HepG2 (cell line): ENCODE measurements around the gene RASSF9. TPM values are rescaled to one million over a fixed set of nuclear protein-coding genes. Genes with fewer than 3 reads are reported as not detected.

Source experiments
- ATAC-seq: fragments of 200-7000 bp; cut with Tn5 transposase; 3 replicates; pipeline ENCODE4 v1.9.1; 2020; ENCODE audit warnings: mild to moderate bottlenecking, moderate library complexity
- BruUV-seq: library from RNA; stranded (reverse); fragments of 400-500 nt; replicated peaks from 2 replicates; lab custom pipeline; 2021; lab: Mats Ljungman, UMichigan
- CTCF ChIA-PET: fragments of 300-600 bp; formaldehyde crosslinking; extraction: SDS; loops from one replicate; lab custom pipeline; 2021; ENCODE audit warnings: low total read pairs, inconsistent platforms, low intra/inter-chr PET ratio; lab: Yijun Ruan, JAX
- POLR2A ChIA-PET: fragments of 350-600 bp; sonication (Branson Sonifier 250); formaldehyde crosslinking; loops from one replicate; lab custom pipeline; 2020; ENCODE audit warnings: antibody characterized with exemption, inconsistent platforms; lab: Yijun Ruan, JAX
- DNase-seq: peaks from one replicate; pipeline ENCODE4 v3.0.0-alpha.2; 2015; ENCODE audit warnings: low spot score
- FAIRE-seq: peaks from 3 replicates; lab custom pipeline; 2011; peaks lifted over from hg19 to GRCh38; lab: Jason Lieb, UNC
- H2AFZ ChIP-seq: one replicate; pipeline ENCODE4 v1.6.1; 2011; ENCODE audit warnings: low read length, inconsistent platforms
- H3K27ac ChIP-seq: fragments of 300-600 bp; 3 replicates; pipeline ENCODE4 v1.8.0; 2011; ENCODE audit warnings: mixed run types, mild to moderate bottlenecking, mixed read lengths, low read length, inconsistent platforms; ENCODE audit not compliant: insufficient read depth; ENCODE audit errors: extremely low read length
- H3K27me3 ChIP-seq, 2 experiments: fragments of 200-600 bp in 1 of 2; 2 replicates in 1 of 2; 3 replicates in 1 of 2; pipeline versions ENCODE4 v1.6.0 to v1.8.0; 2011; ENCODE audit warnings: low read length in 2 of 2, mild to moderate bottlenecking in 2 of 2, moderate library complexity in 2 of 2, inconsistent platforms in 1 of 2; ENCODE audit not compliant: insufficient read depth in 2 of 2, control insufficient read depth in 1 of 2
- H3K36me3 ChIP-seq, 2 experiments: fragments of 200-600 bp in 1 of 2; replicated peaks in 1 of 2; 2 replicates in 1 of 2; 3 replicates in 1 of 2; pipeline versions ENCODE4 v1.5.1 to v1.8.0; 2011; ENCODE audit warnings: low read length in 2 of 2, inconsistent platforms in 1 of 2; ENCODE audit not compliant: insufficient read depth in 2 of 2, control insufficient read depth in 1 of 2
- H3K4me1 ChIP-seq: 2 replicates; pipeline ENCODE4 v1.5.1; 2012; ENCODE audit warnings: low read length, inconsistent platforms; ENCODE audit not compliant: insufficient read depth
- H3K4me2 ChIP-seq: 2 replicates; pipeline ENCODE4 v1.6.0; 2011; ENCODE audit warnings: low read depth, low read length, inconsistent platforms
- H3K4me3 ChIP-seq, 3 experiments: fragments of 200-600 bp in 1 of 3; sonication (generic), shearing (Covaris generic) in 1 of 3; replicated peaks in 1 of 3; 2 replicates each; pipeline ENCODE4 v1.5.1; 2011 to 2016; ENCODE audit warnings: low read length in 3 of 3, inconsistent platforms in 2 of 3, low read depth in 2 of 3, mild to moderate bottlenecking in 2 of 3, control low read depth in 1 of 3, mixed read lengths in 1 of 3; ENCODE audit not compliant: insufficient read depth in 1 of 3
- H3K79me2 ChIP-seq: one replicate; pipeline ENCODE4 v1.6.1; 2011; ENCODE audit warnings: low read length, inconsistent platforms; ENCODE audit not compliant: insufficient read depth
- H3K9ac ChIP-seq: 2 replicates; pipeline ENCODE4 v1.6.0; 2011; ENCODE audit warnings: mild to moderate bottlenecking, low read depth, low read length, inconsistent platforms; ENCODE audit not compliant: insufficient read depth
- H3K9me3 ChIP-seq: 2 replicates; pipeline ENCODE4 v1.5.1; 2012; ENCODE audit warnings: mild to moderate bottlenecking, low read length
- H4K20me1 ChIP-seq: 2 replicates; pipeline ENCODE4 v1.6.0; 2011; ENCODE audit warnings: inconsistent platforms, mild to moderate bottlenecking, low read length, moderate library complexity; ENCODE audit not compliant: insufficient read depth
- ATF2 ChIP-seq: sonication (generic); formaldehyde crosslinking; IDR thresholded peaks from 2 replicates; pipeline ENCODE4 v1.4.0; 2020; ENCODE audit warnings: missing genetic modification reagents
- ATF5 ChIP-seq: sonication (generic); formaldehyde crosslinking; IDR thresholded peaks from 2 replicates; pipeline ENCODE4 v1.4.0; 2020; ENCODE audit warnings: mild to moderate bottlenecking, low read depth, missing genetic modification reagents
- ATF7 ChIP-seq, 2 experiments: fragments of 450-650 bp in 1 of 2; sonication (generic) in 1 of 2; formaldehyde crosslinking in 1 of 2; IDR thresholded peaks; 2 replicates each; pipeline versions ENCODE4 v1.4.0 to v1.6.1; 2016 to 2020; ENCODE audit warnings: antibody characterized with exemption in 1 of 2, mild to moderate bottlenecking in 1 of 2, missing genetic modification reagents in 1 of 2
- MEF2D ChIP-seq: sonication (generic); formaldehyde crosslinking; IDR thresholded peaks from 2 replicates; pipeline ENCODE4 v1.5.1; 2020; ENCODE audit warnings: mild to moderate bottlenecking, missing genetic modification reagents
- MZF1 ChIP-seq: sonication (generic); formaldehyde crosslinking; IDR thresholded peaks from 2 replicates; pipeline ENCODE4 v1.8.1; 2023; ENCODE audit warnings: mild to moderate bottlenecking, missing genetic modification reagents, borderline replicate concordance
- SNAI1 ChIP-seq: sonication (generic); formaldehyde crosslinking; IDR thresholded peaks from 2 replicates; pipeline ENCODE4 v1.5.0; 2020; ENCODE audit warnings: mild to moderate bottlenecking, missing genetic modification reagents, borderline replicate concordance
- SPEN ChIP-seq: sonication (generic); formaldehyde crosslinking; IDR thresholded peaks from 2 replicates; pipeline ENCODE4 v1.5.1; 2020; ENCODE audit warnings: low read depth, mild to moderate bottlenecking, missing genetic modification reagents
- THAP8 ChIP-seq: sonication (generic); formaldehyde crosslinking; IDR thresholded peaks from 2 replicates; pipeline ENCODE4 v1.5.1; 2020; ENCODE audit warnings: missing genetic modification reagents, mild to moderate bottlenecking, borderline replicate concordance
- ZNF296 ChIP-seq: sonication (generic); formaldehyde crosslinking; conservative IDR thresholded peaks from 2 replicates; pipeline ENCODE4 v1.5.0; 2020; ENCODE audit warnings: mild to moderate bottlenecking, missing genetic modification reagents
- ZNF563 ChIP-seq: sonication (generic); formaldehyde crosslinking; IDR thresholded peaks from 2 replicates; pipeline ENCODE4 v1.8.0; 2022; ENCODE audit warnings: mild to moderate bottlenecking, moderate library complexity, missing genetic modification reagents
- ZNF652 ChIP-seq: IDR thresholded peaks from 2 replicates; pipeline ENCODE4 v1.6.1; 2016; ENCODE audit warnings: low read depth, borderline replicate concordance
- ZNF766 ChIP-seq: sonication (generic); formaldehyde crosslinking; IDR thresholded peaks from 2 replicates; pipeline ENCODE4 v1.5.0; 2020; ENCODE audit warnings: missing genetic modification reagents, borderline replicate concordance
- ZUFSP ChIP-seq: sonication (generic); formaldehyde crosslinking; IDR thresholded peaks from 2 replicates; pipeline ENCODE4 v1.9.0; 2021; ENCODE audit warnings: missing genetic modification reagents, mild to moderate bottlenecking, borderline replicate concordance
- WGBS: methylation state at CpG from one replicate; pipeline ENCODE4 v1.1.6; 2017; ENCODE audit warnings: low lambda C conversion rate; 5-methylcytosine and 5-hydroxymethylcytosine counted together
- in situ Hi-C: cut with HindIII; loops from 2 replicates; pipeline ENCODE4 v1.10.0; 2017; ENCODE audit warnings: low pct_unique_long_range_greater_than_20kb; ENCODE audit not compliant: extremely low pct_ligation_motif_present
- intact Hi-C: fragments of 100-400 bp; cut with micrococcal nuclease; formaldehyde crosslinking; loops from one replicate; pipeline ENCODE4 v1.10.0; 2022; ENCODE audit not compliant: unreplicated experiment
- polyA plus RNA-seq, 8 experiments: library from polyadenylated mRNA; depleted of rRNA in 3 of 8; stranded (reverse) in 7 of 8; unstranded in 1 of 8; fragments of >200 nt; fragmentation: Illumina TruSeq in 4 of 8; extraction: Trizol in 4 of 8; gene quantifications; 2 replicates each; pipeline versions ENCODE4 v1.2.1 to v1.2.3, GENCODE V29; 2011 to 2016; ENCODE audit warnings: low read depth in 4 of 8, missing spikeins in 1 of 8, mixed read lengths in 1 of 8; ENCODE audit not compliant: insufficient read depth in 1 of 8
- total RNA-seq, 5 experiments: library from RNA; depleted of rRNA; stranded (reverse); fragments of >200 nt; fragmentation: Illumina TruSeq; extraction: Trizol; gene quantifications; 2 replicates each; pipeline ENCODE4 v1.2.3, GENCODE V29; 2016; ENCODE audit warnings: low read depth in 1 of 5

RASSF9 gene
- total and polyA plus RNA-seq, 2 of the 13 experiments (the other 11 are each of a cell fraction or from before 2014, with no cell fraction given) = not detected

- no peak for TF ChIP-seq MZF1 (CRISPR knock-in tag)
- TF ChIP-seq, all 625 proteins: peak for 0
These were observed 6.8 kb downstream of the RASSF9 start (continued) for GRCh38 chr12:85829391-85829790.

GRCh38 chr12:85828576-85828975, 7.6 kb downstream of the RASSF9 start:
- CTCF ChIA-PET = no interaction called here

GRCh38 chr12:85825746-85826145, 10.5 kb downstream of the RASSF9 start:
- POLR2A ChIA-PET = no interaction called here
- no peak overlapping the region for H3K9ac ChIP-seq
- H3K36me3 ChIP-seq = no peaks in the 10 kb centered on the region
- no peak overlapping the region for H3K4me2 ChIP-seq
- ATAC-seq = no peak
- H3K27me3 ChIP-seq = no peaks in the 10 kb centered on the region
- no peak for TF ChIP-seq SNAI1
- TF ChIP-seq THAP8 = no peak
- no peak for TF ChIP-seq ZNF766 (CRISPR knock-in tag)
- no peak for TF ChIP-seq ATF2 (CRISPR knock-in tag)
- no peak for TF ChIP-seq ZNF652 (CRISPR knock-in tag)
- TF ChIP-seq ATF7 (IDR thresholded peaks at IDR 0.05) = no peak
- no peak for TF ChIP-seq ATF7 (CRISPR knock-in tag; IDR thresholded peaks at IDR 0.05)
- TF ChIP-seq ZUFSP (CRISPR knock-in tag) = no peak
- no peak for TF ChIP-seq SPEN
- no peak for TF ChIP-seq ZNF296 (CRISPR knock-in tag)
- TF ChIP-seq, all 625 proteins: peak for 0
- intact Hi-C loops = no loop called here
- H3K27ac ChIP-seq = no peak overlapping the region
- in situ Hi-C loops = no loop called here
- H3K9me3 ChIP-seq = no peaks in the 10 kb centered on the region
- no peak for FAIRE-seq
- no peak for DNase-seq
- CTCF ChIA-PET = no interaction called here
- H3K4me3 ChIP-seq = no peak overlapping the region
- peaks cover 12% of the 10 kb centered on the region for H3K4me1 ChIP-seq
- no peaks in the 10 kb centered on the region for H3K79me2 ChIP-seq
- no TSS peak for BruUV-seq
- no peaks in the 10 kb centered on the region for H4K20me1 ChIP-seq
- H2AFZ ChIP-seq = no peak overlapping the region

More at GRCh38 chr12:85828576-85828975, 7.6 kb downstream of the RASSF9 start:
- intact Hi-C loops = no loop called here
- no peaks in the 10 kb centered on the region for H4K20me1 ChIP-seq
- no peak overlapping the region for H3K4me3 ChIP-seq
- FAIRE-seq = no peak
- no peaks in the 10 kb centered on the region for H3K4me1 ChIP-seq
- BruUV-seq = no TSS peak
- H3K9ac ChIP-seq = no peak overlapping the region
- no peak for DNase-seq
- H3K27me3 ChIP-seq = no peaks in the 10 kb centered on the region; a peak in 1 of 5 replicates
- no peaks in the 10 kb centered on the region for H3K9me3 ChIP-seq
- no peak overlapping the region for H2AFZ ChIP-seq
- no peaks in the 10 kb centered on the region for H3K36me3 ChIP-seq
- ATAC-seq = no peak
- TF ChIP-seq MEF2D = no peak
- TF ChIP-seq ATF5 (CRISPR knock-in tag) = no peak
- TF ChIP-seq ZNF563 (CRISPR knock-in tag) = no peak
- POLR2A ChIA-PET = no interaction called here
- no peak overlapping the region for H3K27ac ChIP-seq
- H3K4me2 ChIP-seq = no peak overlapping the region
- 33% methylated on average over 1 of the region's 1 CpG for WGBS
- in situ Hi-C loops = no loop called here
- H3K79me2 ChIP-seq = no peaks in the 10 kb centered on the region
